PC-3 (cell line): Measurements from ENCODE around the gene WBP2NL.

Experiments
- EZH2 ChIP-seq: fragments of 300-600 bp; sonication (generic); IDR thresholded peaks from one replicate; pipeline ENCODE4 v1.6.1; 2017; ENCODE audit warnings: antibody characterized with exemption, mild to moderate bottlenecking, low read length; ENCODE audit not compliant: unreplicated experiment
- EZH2phosphoT487 ChIP-seq: fragments of 300-600 bp; sonication (generic); IDR thresholded peaks from 2 replicates; pipeline ENCODE4 v1.6.1; 2018; ENCODE audit warnings: mild to moderate bottlenecking, antibody characterized with exemption, low read length, borderline replicate concordance
- TF ChIP-seq, protein P1 (sequence below): fragments of 300-600 bp; sonication (generic); conservative IDR thresholded peaks from 2 replicates; pipeline ENCODE4 v1.5.1; 2017; ENCODE audit warnings: antibody characterized with exemption, low read depth, mild to moderate bottlenecking, low read length

DNA sequence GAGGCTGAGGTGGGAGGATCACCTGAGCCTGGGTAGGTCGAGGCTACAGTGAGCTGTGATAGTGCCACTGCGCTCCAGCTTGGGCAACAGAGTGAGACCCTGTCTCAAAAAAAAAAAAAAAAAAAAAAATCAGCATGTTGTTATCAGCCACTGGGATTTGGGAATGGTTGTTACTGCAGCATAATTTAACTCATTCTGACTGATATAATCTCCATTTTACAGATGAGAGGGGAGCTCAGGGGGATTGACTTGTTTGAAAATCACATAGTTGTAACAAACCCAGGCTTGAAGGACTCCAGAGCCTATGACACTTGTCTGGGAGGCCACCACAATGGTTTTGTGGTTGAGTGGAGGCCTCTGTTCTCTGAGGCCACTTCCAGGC is 32.4 kb upstream of the WBP2NL start:
- TF ChIP-seq, protein P1, sequence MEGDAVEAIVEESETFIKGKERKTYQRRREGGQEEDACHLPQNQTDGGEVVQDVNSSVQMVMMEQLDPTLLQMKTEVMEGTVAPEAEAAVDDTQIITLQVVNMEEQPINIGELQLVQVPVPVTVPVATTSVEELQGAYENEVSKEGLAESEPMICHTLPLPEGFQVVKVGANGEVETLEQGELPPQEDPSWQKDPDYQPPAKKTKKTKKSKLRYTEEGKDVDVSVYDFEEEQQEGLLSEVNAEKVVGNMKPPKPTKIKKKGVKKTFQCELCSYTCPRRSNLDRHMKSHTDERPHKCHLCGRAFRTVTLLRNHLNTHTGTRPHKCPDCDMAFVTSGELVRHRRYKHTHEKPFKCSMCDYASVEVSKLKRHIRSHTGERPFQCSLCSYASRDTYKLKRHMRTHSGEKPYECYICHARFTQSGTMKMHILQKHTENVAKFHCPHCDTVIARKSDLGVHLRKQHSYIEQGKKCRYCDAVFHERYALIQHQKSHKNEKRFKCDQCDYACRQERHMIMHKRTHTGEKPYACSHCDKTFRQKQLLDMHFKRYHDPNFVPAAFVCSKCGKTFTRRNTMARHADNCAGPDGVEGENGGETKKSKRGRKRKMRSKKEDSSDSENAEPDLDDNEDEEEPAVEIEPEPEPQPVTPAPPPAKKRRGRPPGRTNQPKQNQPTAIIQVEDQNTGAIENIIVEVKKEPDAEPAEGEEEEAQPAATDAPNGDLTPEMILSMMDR, result no peak
- no peak for TF ChIP-seq EZH2
- no peak for TF ChIP-seq EZH2phosphoT487
